NAMALWA (cell line): ENCODE results near the gene GINS1.
"Not testable (repeated sequence)": the region's sequence is repeated elsewhere in the genome, so short reads cannot be mapped to it uniquely, and the experiment has no call there.

ENCODE experiments used
- DNase-seq: peaks from one replicate; pipeline ENCODE4 v3.0.0-alpha.2; 2015; ENCODE audit warnings: low spot score

The GINS1 gene

GRCh38 chr20:25454153-25454900, 46.9 kb downstream of the GINS1 start:
- DNase-seq = no peak

- no peak for DNase-seq
Observed at GRCh38 chr20:25457886-25458680, 50.6 kb downstream of the GINS1 start.

GRCh38 chr20:25459111-25459830, 51.8 kb downstream of the GINS1 start:
- no peak for DNase-seq

DNA sequence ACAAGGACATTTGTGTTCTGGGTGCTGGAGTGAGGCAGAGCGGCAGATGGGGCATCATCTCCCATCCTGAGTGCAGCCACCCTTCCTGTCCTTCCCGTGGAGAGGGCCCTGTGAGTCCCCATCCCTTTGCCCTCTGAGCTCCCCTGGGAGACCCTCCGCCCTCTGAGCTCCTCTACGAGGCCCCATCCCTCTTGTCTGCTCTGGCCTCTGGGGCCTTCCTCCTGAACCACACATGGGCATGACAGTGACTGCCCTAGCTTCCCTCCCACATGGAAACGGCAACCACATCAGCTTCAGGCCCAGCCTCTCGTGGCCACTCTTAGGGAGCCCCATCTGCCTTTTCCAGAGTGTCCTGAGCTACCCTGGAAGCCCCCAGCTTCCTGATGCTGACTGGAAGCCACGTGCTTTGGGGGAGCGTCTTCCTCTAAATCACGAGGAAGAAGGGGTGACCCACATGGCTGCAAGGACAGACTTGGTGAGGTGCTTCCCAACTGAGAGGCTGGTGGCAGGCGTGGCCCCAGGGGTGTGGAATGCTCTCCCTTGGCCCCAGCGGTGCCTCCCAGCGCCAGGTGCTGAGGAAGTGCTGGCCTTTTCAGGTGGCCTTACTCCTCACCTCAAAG, 52.6 kb downstream of the GINS1 start:
- no peak for DNase-seq

GRCh38 chr20:25460566-25461280, 53.2 kb downstream of the GINS1 start:
- no peak for DNase-seq

DNA sequence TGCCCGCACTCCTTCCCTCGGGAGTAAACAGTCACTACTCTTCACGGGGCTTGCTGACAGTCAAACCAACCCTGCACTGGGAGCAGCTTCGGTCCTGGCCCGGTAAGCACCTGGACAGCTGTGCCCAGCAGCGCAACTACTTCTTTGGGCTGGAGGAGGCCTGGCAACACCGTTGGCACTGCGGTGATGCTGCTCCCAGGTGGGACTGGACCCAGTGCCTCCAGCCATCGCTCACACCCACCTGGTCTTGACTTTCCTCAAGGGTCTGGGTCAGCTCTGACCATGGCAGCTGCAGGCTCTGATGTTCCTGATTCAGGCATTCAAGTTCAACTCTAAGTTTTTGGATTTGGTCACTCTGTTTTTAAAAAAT, 53.8 kb downstream of the GINS1 start:
- DNase-seq = no peak

DNA sequence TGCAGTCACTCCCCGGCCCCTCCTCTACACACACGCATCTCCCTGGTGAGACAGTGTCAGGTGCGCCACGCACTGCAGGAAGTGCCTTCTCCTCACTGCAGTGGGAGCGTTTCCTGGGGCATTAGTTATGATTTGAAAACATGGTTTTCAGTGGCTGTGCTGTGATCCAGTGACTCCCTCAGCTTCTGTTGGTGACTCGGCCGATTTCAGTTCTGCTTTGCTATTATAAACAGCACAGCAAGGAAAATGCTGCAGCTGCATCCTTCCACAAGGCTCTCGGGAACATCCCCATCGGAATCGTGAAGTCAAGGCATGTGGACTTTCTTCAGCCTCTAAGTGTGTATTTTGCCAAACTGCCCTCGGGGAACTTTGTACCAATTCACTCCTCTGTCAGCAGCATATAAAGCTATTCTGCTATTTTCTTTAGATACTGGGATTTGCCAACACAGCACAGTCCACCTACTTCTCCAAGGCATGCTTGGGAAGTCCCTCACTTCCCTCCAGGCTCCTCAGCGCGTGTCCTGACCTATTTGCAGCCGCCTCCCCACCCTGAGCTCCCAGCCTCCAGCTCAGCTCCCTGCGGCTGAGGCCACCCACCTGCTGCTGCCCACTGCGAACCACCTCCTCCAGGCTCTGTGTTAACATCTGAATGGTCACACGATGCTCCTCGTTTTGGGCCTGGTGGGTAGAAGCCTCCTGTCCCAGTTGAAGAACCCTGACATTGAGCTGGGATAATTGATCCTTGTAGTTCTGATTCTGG, 54.5 kb downstream of the GINS1 start:
- no peak for DNase-seq

GRCh38 chr20:25464501-25465242, 57.2 kb downstream of the GINS1 start:
- DNase-seq = no peak

GRCh38 chr20:25465243-25466135, 58.0 kb downstream of the GINS1 start:
- no peak for DNase-seq

DNA sequence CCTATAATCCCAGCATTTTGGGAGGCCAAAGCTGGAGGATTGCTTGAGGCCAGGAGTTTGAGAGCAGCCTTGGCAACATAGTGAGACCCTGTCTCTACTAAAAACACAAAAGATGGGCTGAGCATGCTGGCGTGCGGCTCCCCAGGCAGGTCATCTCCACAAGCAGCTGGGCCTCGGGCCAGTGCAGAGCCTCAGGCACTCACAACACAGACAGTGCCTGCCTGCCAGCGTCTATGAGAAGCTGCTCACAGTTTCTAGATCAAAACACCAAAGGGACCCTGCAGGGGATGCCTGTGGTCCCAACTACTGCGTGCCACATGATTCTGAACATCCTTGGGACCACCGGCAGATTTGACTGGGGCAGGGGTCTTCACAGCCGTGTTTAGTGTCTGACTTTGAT, 59.4 kb downstream of the GINS1 start:
- no peak for DNase-seq

DNA sequence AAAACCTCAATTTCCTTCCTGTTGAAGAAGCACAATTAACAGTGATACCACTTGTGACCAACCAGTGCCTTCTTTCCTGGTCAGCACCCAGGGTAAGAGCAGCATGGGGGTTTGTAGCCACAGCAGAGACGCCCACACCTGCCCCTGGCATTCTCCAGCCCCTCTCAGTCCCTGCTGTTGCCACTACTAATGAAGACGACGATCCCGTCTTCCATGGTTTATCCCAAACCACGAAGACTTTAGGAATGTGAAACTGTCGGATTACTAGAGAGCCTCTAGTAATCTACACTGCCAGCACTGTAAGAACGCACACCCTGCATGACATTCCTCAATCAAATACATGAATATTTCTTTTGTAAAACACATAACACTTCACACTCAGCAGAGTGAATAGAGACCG, 60.0 kb downstream of the GINS1 start:
- no peak for DNase-seq

DNA sequence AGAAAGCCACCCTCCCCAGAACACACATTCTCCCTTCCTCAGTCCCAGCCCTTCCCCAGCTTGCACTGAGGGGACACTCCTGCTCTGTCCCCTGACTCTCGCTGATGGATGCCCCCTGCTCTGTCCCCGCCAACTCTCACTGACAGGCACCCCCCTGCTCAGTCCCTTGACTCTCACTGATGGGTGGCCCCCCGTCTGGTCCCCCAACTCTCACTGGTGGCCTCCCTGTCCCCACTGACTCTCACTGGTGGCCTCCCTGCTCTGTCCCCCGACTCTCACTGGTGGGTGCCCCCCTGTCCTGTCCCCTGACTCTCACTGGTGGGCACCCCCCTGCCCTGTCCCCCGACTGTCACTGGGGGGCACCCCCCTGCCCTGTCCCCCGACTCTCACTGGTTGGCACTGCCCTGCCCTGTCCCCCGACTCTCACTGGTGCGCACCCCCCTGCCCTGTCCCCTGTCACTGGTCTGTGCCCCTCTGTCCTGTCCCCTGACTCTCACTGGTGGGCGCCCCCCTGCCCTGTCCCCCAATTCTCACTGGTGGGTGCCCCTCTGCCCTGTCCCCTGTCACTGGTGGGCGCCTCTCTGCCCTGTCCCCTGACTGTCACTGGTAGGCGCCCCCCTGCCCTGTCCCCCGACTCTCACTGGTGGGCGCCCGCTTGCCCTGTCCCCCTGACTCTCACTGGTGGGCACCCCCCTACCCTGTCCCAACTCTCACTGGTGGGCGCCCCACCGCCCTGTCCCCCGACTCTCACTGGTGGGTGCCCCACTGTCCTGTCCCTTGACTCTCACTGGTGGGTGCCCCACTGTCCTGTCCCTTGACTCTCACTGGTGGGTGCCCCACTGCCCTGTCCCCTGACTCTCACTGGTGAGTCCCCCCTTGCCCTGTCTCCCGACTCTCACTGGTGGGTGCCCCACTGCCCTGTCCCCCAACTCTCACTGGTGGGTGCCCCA, 60.9 kb downstream of the GINS1 start:
- DNase-seq = no peak

- DNase-seq = no peak
Observed at GRCh38 chr20:25469558-25469957, 62.1 kb downstream of the GINS1 start.

GRCh38 chr20:25470045-25470444, 62.6 kb downstream of the GINS1 start:
- DNase-seq = peak; percentile 49

DNA sequence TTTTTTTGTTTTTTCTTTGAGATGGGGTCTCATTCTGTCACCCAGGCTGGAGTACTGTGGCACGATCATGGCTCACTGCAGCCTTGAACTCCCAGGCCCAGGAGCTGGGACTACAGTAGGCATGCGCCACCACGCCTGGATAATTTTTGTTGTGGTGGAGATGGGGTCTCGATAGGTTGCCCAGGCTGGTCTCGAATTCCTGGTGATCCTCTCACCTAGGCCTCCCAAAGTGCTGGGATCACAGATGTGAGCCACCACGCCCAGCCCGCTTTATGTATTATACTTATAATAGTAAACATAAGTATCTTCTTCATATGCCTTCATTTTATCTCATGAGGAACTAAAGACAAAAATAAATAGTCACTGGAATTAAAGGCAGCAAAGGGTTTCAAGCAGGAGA, 63.5 kb downstream of the GINS1 start:
- DNase-seq = no peak

GRCh38 chr20:25473297-25473696, 65.8 kb downstream of the GINS1 start:
- not testable (repeated sequence) for DNase-seq

GRCh38 chr20:25476106-25477013, 68.9 kb downstream of the GINS1 start:
- no peak for DNase-seq
